NOMO-1 treated with dmso at 0.1 percent for 144 hours (cell line): ENCODE data around the gene GALNT2.

Experiments
- DNase-seq: peaks from one replicate; lab custom pipeline; 2025; ENCODE audit not compliant: unreplicated experiment; lab: John Stamatoyannopoulos, UW

Gene GALNT2

DNA sequence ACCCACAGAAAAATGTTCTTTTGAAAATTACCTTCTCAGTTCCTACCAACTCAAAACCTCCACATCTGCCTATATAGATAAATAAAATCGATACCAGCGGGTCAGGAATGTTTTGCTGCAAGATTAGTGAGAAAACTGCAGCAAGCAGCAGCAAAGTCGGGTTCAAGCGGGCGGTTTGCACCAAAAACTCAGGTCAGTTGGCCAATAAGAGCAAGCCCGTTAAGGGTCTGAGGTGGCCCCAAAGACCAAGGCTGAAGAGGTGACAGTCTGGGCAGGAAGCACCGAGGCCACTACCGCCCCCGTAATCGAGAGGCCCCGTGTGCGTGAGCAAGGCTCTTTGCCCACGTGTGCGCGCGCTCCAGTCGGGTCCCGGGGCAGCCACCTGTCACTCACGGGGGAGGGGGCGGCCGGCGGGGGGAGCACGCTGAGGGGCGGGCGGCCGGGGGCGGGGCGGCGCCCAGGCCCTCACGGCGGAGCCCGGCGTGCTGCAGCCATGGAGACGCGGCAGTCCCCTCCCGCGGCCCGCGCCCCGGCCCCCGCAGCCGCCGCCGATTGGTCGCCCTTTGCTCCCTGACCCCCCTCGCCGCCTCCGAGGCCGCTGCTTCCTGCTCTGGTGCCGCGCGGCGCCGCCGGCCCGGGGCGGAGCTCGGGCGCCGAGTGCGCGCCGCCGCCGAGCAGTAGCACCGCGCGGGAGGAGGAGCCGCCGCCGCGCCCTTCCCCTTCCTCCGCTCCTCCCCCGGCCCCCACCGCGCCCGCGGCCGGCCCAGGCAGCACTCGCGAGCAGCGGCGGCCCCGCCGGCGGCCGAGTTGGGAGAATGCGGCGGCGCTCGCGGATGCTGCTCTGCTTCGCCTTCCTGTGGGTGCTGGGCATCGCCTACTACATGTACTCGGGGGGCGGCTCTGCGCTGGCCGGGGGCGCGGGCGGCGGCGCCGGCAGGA lies at the start of gene GALNT2:
Gene GALNT2, plus strand, starts transcription at position 773 of the 939 bp plus-strand sequence. Its CDS starts 43 bp downstream, at position 816.
- peak; percentile 90 for DNase-seq

DNA sequence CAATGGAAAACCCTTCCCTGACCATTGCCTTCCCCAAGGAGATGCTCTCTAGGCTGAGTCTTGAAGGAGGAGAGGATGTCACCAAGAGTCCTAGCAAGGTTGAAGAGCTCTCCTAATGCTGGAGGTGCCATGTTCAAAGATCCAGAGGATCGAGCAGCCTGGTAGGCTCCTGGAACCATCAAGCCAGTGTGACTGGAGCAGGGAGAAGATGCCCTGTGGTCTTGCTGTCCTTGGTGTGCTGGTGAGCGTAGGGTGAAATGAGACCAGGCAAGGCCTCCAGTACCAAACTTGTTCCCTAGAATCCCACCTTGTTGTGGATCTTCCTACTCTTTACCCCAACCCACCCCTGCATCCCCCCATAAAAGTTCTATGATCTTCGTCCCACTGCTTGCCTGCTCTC lies 46.6 kb upstream of the GALNT2 start:
- DNase-seq = no peak

DNA sequence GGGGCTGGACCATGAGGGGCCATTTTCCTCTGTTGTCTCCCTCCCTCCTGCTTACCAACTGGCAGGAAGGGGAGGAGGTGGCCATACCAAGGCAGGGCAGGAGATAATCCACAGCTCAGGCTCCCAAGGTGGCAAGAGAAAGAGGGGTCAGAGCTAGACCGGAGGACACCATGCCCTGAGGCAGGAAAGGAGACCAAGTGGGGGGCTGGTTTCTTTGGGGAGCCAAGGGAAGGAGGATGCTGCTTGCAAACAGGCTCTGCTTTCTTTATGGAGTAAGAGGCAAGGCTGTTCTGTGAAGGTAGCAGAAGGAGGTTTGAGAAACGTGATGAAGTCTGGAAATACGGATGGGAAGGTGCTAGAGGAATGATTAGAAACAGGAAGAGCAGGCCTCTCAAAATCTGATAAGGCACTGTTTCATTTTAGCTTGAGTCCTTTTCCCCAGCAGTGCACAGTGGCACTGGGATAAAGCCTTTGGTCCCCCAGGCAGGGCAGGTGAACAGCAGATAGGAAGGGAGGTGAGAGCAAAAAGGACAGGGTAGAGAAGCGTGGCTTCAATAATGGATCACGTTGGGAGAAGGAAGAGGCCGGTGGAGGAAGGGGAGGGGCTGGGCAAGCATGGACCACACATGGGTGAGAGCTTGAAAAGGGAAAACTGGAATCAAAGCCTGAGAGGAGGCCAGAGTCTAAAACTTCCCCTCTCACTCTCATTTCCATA lies 44.2 kb upstream of the GALNT2 start:
- DNase-seq = no peak

DNA sequence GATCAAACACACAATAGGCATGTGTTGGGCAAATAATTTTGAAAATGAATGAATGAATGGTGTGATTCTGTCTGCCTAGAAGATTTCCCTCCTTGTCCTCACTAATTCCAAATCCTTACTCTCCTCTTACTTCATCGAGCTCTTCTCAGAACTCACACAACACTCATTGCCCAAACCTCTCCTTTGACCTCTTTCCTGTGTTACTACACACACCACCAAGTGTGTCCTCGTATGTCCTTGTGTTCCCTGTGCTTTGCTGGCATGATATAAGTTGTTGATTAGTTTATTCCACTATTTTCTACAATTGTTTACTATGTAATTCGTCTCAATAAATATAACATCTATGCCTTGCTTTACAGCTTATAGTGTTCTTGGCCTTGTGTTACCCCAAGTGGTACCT lies 41.4 kb upstream of the GALNT2 start:
- no peak for DNase-seq

DNA sequence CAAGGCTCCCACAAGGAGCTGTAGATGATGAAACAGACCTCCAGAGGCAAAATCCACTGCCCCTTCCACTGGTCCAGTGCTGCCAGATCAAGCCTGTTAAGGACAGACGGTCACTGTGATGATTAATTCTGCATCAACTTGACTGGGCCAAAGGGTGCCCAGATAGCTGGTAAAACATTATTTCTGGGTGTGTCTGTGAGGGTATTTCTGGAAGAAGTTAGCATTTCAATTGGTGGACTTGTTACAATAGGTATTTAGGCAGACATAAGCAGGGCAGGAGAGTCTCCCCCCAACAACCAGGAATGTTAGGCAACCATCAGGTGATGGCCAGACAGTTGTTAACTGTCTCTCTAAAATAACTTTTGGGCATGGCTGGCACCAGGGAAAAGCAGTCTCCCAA lies 40.9 kb upstream of the GALNT2 start:
- no peak for DNase-seq

DNA sequence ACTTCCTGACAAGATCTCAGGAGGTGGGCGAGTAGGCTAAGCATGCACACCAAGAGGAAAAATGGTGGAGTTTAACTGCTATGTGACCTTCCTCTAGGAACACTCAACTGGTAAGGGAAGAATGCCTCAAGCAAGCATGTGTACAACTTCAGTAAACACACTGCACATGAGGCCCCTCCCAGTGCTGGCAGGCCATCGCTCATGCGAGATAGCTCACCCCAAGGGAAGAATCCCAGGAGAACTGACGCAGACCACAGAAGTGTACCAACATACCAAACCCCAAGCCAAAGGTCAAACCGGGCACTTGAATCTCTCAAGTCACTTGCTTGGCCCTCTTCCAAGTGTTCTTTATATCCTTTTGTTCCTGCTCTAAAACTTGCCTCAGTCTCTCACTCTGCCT lies 40.5 kb upstream of the GALNT2 start:
- DNase-seq = no peak

DNA sequence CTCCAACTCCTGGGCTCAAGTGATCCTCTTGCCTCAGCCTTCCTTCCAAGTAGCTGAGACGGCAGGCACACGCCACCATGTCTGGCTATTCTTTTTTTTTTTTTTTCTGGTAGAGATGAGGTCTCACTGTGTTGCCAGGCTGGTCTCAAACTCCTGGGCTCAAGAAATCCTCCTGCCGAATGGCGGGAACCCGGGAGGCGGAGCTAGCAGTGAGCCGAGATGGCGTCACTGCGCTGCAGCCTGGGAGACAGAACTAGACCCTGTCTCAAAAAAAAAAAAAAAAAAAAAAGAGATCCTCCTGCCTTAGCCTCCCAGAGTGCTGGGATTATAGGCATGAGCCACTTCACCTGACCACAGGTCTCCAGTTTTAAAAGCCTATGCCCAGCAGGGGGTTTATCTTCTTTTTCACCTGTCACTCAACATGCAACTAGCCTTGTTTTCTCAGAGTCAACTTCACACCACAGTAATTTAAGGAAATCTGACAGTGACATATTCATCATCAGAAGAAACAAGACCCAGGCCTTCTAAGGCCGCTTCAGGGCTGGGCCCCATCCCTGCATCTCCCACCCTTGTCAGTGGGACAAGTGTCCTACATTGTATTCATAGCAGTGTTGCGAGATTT lies 38.3 kb upstream of the GALNT2 start:
- DNase-seq = no peak

DNA sequence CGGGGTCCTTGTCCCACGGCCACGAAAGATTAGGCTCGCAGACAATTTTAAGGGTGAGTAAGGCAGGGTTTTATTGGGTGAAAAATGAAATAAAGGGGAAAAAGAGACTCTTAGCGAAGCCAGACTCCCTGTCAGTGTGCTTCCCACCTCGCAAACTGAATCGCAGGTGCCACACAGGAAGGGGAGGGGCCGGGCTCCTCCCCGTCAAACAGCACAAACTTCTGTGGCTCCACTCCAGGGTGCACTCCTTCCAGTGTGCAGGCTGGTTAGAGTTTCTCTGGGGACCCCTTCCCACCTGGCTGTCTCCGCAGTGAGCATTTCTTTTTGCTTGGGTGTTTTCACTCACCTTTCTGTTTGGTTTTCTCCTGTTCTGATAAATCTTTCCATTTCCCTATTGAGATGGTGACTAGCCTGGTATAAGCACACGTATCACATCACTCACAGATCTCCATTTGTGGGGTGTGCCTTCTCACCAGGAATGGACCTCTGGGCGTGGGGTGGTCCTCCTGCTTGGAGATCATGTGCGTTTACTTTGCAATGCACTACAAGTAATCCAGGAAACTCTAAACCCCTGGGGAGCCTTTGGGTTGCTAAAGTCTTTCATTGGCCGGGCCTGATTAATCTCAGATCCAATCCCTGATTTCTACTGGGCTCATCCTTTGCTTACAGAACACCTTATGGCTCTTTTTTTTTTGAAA lies 37.6 kb upstream of the GALNT2 start:
- no peak for DNase-seq

DNA sequence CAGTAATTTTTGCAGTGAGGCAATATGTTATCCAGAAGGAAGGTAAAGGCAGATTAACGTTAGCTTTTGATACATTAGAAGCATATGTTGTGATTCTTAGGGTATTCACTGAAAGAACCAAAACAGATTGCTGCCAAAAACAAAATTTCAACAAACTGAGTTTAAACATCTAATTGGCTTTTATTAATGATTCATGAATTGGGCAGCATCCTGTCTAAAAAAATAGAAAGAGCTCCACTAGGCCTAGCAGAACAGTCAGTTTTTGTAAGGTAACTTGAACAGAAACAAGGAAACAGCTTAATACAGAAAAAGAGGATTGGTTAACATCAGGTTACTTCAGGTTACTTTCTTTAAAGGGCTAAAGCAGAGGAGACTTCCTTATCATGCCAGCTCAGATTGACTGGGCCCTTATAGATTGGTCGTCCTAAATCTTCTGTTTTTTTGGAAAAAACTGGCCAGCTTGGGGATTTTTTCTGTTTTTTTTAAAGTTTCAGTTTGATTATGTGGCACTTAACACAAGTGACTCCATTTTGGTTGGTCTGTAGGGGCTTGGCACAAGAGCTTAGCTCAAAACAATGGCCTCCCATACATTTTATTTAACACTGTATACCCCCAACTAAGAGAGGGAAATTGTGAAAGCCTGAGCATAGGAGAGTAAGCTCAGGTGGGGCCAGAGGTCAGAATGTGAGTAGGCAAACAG lies 36.8 kb upstream of the GALNT2 start:
- no peak for DNase-seq

DNA sequence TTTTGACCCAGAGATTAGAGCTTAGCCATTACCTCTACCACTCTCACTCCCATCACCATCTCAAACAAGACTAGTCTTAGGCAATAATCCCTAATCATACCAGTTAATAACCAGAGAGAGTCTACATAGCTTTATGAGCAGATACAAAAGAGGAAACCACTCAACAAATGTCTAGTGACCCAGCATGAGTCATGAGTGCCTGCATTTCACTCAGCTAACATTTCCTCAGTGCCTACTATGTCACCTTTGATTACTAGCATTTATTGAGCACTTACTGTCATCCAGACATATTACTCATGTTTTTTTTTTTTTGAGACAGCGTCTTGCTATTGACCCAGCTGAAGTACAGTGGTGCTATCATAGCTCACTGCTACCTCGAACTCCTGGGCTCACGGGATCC lies 35.9 kb upstream of the GALNT2 start:
- DNase-seq = peak; percentile 22

DNA sequence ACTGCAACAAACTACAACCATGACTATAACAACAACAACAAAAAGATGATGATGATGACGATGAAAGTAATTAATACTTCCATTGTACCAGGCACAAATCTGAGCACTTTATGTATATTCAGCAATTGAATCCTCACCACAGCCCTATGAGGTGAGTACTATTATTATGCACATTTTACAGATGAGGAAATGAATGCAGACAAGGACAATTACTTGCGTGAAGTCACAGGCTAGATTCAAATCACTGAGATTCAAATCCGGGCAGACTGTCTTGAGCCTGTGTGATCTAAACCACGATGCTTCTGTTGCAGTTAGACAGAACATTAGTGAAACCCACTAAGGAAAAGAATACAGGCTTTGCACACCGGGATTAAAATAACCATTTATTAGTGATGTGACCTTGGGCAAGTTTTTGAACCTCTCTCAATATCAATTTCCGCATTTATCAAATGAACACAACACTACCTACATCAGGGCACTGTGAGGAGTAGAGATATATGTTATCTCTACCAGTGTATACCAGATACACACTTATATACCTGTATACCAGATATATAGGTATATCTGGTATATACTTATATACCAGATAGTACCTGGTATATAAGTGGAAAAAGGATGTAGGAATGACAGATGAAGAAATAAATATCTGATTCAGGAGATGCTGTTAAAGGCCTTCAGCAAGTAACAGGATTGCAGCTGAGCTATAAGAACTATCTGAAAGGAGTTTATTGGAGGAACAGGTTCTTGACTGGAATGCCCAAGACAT lies 34.3 kb upstream of the GALNT2 start:
- DNase-seq = no peak

DNA sequence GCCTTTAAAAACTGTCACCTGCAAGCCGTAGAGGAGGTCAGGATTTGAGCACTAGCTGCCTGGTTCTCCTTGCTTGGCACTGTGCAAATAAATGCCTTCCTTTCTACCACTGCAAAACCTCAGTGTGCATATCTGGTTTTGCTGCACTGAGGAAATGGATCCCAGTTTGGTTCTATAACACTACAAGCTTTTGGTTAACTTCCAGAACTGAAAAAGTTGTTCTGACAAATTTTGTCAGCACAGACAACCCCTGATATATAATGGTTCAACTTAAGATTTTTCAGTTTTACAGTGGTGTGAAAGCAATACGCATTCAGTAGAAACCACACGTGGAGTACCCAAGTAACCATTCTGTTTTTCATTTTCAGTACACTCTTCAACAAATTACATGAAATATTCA lies 29.8 kb upstream of the GALNT2 start:
- DNase-seq = no peak

DNA sequence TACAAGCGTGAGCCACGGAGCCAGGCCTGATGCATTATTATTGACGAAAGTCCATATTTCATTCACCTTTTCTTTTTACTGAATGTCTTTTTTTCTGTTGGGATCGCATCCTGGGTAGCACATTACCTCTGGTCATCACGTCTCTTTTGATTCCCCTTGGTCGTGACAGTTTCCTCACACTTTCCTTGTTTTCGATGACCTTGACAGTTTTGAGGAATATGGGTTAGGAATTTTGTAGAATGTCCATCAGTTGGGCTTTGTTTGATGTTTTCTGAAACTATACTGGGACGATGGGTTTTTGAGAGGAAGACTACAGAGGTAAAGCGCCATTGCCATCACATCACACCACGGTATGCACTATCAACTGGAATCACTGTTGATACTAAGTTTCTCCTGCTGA lies 26.6 kb upstream of the GALNT2 start:
- no peak for DNase-seq

DNA sequence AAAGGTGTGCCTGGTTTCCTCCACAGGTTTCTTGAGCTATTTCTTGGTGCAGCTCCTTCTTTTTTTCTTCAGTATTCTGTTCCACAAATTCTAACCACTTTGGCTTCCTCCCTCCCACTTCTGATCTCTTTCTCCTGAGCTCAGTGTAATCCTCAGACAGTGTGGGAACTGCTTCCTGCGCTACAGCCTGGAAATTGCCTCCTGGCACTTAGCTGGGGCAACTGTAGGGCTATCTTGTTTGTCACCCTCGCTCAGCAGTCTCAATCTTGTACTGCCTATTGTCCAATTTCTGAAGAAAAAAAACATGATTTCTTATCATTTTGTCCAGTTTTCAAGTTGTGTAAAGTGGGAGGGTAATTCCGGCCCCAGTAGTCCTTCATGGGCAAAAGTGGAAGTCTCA lies 24.0 kb upstream of the GALNT2 start:
- no peak for DNase-seq

DNA sequence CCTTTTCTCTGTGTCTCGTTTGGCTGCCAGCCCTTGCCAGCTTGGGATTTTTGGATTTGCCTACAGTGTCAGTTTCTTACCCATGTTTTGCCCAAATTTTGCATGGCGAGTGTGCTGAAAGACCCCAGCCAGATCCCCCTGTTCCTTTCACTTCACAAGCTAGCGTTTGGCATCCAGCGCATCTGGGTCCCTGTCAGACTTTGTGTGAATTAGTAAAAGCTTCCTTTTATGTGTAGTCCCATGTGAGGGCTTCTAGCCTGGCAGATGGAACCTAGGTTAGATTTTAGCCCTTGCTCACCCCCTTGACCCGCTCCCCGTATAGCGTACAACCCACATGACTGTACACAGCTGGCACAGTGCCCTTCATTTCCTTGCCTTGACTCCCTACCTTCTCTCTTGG lies 22.3 kb upstream of the GALNT2 start:
- DNase-seq = no peak

DNA sequence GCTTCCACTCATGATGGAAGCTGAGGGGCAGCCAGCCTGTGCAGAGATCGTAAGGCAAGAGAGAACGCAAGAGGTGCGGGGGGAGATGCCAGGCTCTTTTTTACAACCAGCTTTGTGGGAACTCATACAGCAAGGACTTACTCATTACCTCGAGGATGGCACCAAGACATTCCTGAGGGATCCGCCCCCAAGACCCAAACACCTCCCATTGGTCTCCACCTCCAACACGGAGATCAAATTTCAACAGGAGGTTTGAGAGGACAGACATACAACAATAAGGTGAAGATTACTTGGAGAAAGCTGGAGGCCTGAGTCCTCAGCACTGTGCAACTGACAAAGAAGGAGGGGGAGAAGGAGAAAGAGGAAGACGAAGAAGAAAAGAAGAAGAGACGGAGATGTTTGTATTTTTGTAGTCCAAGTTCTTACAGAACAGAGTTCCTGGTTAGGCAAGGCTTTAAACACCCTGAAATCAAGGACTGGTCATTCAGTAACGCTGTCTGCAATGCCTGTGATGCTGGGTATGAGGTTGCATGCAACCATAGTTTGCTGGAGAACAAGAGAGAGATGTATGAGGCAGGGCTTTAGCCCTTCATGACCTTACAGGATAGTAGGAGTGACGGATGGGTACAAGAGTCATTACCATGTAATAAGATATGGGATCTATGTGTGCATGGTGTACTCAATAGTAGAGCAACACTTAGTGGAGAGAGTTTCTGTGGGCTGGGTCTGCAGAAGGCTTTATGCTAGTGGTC lies 19.7 kb upstream of the GALNT2 start:
- DNase-seq = no peak

DNA sequence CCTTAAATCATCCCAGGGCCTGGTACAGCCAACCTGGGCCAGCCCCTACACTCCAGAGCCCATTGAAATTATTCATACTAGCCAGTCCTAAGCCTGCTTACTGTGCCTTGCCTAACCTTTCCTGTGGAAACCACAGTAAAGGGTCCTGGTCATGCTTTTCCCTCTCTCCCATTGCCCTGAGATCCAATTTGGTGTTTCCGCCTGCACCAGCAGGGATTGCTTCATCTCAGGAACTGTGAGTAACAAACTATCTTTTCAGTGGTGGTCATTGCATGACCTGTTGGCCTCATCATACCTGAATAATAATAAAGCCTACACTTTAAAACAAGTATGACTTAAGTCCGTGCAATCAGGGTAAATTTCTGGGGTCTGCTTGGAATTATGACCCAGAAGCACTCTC lies 18.7 kb upstream of the GALNT2 start:
- DNase-seq = no peak

DNA sequence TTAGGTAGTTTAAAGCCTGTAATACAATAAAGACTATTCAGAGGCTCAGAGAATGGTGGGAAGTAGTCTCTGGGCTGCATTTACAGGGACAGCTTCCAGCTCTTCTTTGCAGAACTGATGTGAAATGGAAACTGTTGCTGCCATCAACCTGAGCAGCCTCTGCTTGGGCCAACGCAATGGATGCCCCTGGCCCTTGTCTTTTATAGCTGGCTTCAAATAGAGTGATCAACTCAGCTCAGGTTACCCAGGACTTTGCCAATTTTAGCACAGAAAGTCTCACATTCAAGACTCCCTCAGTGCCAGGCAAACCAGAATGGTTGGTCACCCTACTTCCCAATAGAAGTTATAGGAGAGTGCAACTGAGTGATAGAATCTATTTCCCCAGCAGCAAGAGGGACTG lies 18.1 kb upstream of the GALNT2 start:
- no peak for DNase-seq

DNA sequence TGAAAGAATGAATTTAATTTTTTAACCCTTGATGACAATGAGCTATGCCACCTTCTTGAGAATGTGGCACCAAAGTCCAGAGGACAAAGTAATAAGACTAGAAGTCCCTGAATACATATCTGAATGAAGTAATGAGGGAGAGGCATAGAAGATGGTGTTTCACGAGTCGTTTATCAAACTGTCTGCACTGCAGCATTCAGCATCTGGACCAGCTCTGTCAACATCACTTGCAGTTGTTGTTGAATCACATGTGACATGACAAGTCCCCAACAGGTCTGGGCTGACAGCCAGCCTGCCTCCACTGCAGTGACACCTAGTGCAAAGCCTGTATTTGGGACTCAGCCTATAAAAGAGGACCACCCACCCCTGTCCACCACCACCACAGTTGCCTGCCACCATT lies 17.3 kb upstream of the GALNT2 start:
- no peak for DNase-seq
